ENCODE results near the gene SNX22.
A peak's percentile ranks its signal among the peaks of the same experiment; 100 is the strongest.

Gene SNX22

GRCh38 chr15:64136347-64136746 is 15.2 kb upstream of the SNX22 start:
- no peak for DNase-seq

- DNase-seq, result no peak
Observed at GRCh38 chr15:64137226-64137833, 14.2 kb upstream of the SNX22 start.

GRCh38 chr15:64138331-64138941 is 13.1 kb upstream of the SNX22 start:
- DNase-seq, result no peak

DNA sequence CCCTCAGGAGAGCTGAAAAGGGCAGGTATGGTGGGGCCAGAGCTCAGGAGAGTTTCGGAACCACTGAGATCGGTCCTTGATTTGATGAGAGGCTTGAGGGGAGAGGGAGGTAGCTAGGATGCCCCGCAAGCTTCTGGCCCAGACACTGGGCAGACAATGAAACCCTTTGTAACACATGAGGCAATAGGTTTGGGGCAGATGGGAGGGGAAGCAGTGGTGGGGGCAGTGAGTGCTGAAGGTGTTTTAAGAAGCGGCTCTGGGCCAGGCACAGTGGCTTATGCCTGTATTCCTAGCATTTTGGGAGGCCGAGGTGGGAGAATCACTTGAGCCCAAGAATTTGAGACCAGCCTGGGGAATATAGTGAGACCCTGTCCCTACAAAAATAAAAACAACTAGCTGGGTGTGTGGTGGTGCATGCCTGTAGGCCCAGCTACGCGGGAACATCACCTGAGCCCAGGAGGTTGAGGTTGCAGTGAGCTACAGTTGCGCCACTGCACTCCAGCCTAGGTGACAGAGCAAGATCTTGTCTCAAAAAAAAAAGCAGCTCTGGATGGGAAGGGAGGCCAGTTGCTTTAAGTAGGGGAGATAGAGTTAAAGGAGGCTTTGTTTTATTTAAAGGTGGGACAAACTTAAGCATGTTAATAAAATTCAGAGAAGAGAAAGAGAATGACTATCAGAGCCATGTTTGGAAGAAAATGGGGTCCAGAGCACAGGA is 9.6 kb upstream of the SNX22 start:
- no peak for DNase-seq

GRCh38 chr15:64143276-64143675 is 8.3 kb upstream of the SNX22 start:
- DNase-seq, result no peak

DNA sequence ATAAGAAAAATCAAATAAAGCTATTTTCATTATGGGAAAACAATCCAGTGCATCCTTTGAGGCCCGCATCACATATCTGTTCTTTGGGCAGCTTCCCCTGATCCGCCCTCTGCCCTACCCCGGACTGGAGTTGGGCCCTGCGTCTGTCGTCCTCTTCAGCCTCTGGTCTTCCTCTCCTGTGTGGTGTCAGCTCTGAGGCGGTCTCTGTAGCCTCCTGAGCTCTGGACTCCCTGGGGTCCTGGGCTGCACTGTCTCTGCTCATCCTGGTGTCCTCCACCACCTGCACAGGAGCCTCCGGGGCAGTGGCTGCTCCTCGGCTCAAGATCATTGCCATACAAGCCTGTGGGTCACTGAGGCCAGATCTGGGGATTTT is 7.4 kb upstream of the SNX22 start:
- no peak for DNase-seq

DNA sequence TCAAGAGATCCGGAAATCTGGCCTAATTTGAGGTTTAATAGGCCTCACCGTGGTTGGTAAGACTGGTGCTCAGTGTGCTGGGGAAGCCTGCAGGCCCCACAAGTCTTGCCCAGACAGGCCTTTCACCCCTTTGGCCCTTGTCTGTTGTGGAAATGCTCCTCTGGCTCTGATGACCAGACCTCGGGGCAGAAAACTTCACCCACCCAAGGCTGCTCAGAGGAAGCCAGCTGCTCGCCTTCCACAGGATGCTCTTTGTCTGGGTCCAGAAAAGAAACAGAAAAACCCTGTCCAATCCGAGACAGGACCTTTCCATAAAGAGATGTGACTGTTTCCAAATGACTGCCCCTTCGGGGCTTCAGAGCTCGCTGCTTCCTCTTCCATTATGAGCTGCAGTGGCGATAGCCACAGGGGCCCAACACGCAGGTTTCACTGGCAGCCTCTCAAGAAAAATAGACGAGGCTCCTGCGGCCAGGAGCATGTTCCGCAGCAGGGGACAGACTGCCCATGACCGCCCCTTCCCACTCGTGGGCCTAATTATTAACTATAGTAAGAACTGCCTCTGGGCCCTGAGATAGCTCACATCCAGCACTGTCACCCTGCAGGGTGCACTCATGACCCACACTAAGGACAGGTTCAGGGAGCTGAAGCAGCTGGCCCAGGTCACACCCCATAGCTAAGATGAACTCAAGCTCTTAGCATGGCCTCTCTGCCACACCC is 6.8 kb upstream of the SNX22 start:
- DNase-seq, result no peak

GRCh38 chr15:64146041-64146440 is 5.5 kb upstream of the SNX22 start:
- DNase-seq, result no peak

DNA sequence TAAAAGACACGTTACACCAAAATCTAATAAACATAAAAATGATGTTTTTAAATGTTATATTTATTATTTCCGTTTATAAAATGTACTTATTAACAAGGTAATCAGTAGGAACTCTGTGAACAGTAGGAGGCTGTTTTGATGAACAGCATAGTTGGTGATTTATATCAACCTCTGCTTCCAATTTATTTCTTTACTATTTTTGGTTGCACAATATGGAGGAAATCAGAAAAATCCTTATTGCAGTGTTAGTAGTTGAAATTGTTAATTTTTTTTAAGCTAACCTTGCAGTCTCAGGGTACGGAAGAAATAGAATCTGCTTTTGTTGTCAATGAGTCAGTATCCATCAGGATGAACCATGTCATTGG is 5.0 kb upstream of the SNX22 start:
- DNase-seq, result no peak

- DNase-seq, result no peak
Observed at GRCh38 chr15:64146885-64147681, 4.4 kb upstream of the SNX22 start.

DNA sequence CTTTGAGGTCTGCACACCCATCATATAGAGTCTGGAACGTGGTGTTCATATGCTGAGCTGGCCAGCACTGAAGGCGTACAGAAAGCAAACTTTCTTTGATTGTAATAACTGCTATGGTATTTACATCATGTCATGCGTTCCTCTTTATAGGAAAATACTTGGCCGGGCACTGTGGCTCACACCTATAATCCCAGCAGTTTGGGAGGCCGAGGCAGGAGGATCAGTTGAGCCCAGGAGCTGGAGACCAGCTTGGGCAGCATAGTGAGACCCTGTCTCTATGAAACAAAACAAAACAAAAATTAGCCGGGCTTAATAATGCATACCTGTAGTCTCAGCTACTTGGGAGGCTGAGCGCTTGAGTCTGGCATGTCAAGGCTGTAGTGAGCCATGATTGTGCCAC is 3.4 kb upstream of the SNX22 start:
- DNase-seq, result no peak

- DNase-seq, result no peak
Observed at GRCh38 chr15:64148581-64148980, 3.0 kb upstream of the SNX22 start.

GRCh38 chr15:64149424-64149823 is 2.1 kb upstream of the SNX22 start:
- no peak for DNase-seq

DNA sequence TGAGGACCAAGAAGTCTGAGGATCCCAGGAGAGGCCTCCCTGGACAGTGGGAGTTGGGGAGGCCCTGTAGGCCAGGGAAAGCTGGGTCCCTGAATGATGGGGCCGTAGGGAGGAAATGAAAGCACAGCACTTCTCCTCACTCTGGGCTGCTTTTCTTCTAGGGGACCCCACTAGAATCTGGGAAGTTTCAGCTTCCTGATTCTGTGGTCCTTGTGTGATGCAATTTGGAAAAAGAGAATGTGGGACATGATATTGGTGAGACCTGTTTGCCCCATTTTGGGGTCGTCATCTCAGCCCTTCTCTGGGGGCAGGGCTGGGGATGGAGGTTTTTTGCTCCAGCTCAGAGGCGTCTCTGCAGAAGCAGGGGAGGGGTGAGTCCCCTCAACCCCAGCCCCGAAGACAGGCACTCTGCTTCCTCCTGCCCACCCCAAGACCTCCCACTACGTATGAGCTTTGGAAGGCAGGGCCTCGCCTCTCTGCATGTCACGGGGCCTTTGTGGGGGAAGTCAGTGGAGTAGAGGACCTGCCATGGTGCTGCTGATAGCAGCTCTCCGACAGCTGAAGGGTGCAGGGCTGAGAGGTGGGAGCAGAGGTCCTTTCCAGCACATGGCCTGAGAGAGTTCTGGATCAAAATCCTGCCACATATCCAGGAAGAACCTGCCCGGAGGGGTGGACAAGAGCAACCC is 1.5 kb upstream of the SNX22 start:
- no peak for DNase-seq

- no peak for DNase-seq
Observed at GRCh38 chr15:64152507-64153387, 1.2 kb downstream of the SNX22 start.

DNA sequence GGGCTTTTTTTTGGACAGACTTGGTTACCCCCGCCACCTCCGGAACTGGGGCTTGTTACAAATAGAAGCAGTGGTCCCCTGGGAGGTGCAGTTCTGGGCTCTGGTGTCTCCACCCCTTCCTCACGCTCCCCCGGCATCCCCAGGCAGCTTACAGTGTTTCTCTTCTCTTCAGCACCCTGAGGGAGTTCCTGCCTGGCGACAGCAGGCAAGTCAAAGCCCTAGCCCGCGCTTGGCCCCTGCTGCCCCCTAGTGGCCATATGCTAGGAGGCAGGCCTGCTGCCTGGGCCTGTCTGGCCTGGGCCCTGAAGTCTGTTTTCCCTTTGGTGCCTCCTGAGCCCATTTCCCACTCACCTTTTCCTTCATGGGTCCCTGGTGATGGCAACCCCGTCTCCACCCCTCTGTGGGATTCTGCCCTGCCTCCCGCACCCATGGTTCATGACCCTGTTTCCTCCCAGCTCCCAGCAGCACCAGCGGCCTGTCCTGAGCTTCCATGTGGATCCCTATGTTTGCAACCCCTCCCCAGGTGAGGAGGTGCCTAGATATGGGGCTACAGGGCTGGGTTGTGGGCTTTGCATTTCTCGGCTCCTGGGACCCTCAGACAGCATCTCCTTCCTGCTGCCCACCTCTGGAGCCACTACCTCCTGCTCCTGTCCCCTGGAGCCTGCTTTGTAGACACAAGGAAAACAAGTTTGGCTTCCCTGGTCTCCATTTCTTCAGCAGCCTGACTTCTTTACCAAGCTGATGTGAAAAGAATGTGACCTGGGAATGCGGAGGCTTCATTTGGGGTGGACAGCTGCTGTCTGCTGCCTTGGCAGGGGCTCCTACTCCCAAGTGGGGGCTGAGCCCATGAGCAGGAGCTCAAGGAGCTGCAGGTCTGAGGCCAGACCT is 2.2 kb downstream of the SNX22 start:
- peak; percentile 92 for DNase-seq

- DNase-seq, result no peak
Observed at GRCh38 chr15:64155802-64156651, 4.5 kb downstream of the SNX22 start.

DNA sequence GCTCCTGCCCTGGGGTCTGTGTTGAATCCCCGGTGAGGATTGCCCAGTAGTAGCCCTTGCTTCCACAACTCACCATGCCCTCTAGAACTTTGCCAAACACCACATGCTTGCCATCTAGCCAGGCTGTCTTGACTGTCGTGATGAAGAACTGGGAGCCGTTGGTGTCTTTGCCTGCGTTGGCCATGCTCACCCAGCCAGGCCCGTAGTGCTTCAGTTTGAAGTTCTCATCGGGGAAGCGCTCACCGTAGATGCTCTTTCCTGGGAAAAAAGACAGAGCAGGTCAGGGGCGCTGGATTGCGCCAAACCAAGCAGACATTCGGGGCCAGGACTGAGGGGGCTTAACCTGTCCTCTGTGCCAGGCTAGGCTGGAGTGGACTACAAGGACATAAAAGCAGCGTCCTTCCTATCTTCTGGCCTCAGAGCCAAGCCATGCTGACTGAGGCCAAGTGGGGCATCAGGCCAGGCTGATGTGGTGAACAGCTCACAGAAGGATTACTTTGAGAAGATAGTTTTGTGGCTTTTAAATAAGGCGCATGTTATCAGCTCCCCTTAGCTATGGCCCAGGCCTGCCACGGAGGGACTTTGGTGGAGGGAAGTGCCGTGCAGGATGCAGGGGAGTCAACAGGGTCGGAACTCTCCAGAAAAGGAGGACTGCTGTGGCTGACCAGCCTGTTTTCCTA is 5.3 kb downstream of the SNX22 start:
- no peak for DNase-seq

All from stimulated activated CD4-positive, alpha-beta T cell treated with anti-CD3 and anti-CD28 coated beads, Interleukin-4, amount 100 ng/mL, for 1 hour (primary cell).